ENCODE data around the gene JAK1.

The JAK1 gene

GRCh38 chr1:64979358-64979757 lies 13.0 kb upstream of the JAK1 start:
- DNase-seq, result no peak

GRCh38 chr1:64976361-64976760 lies 10.0 kb upstream of the JAK1 start:
- DNase-seq, result no peak

GRCh38 chr1:64975740-64976139 lies 9.4 kb upstream of the JAK1 start:
- no peak for DNase-seq

GRCh38 chr1:64975127-64975526 lies 8.8 kb upstream of the JAK1 start:
- DNase-seq, result no peak

- peak; percentile 81 for DNase-seq
Observed at GRCh38 chr1:64974288-64974825, 8.0 kb upstream of the JAK1 start.

GRCh38 chr1:64973061-64973647 lies 6.8 kb upstream of the JAK1 start:
- DNase-seq, result no peak

GRCh38 chr1:64969305-64970046 lies 3.1 kb upstream of the JAK1 start:
- DNase-seq, result no peak

GRCh38 chr1:64967381-64967780 lies 1.0 kb upstream of the JAK1 start:
- no peak for DNase-seq

- DNase-seq, result peak; percentile 68
Observed at GRCh38 chr1:64965366-64966157, 787 bp downstream of the JAK1 start.

- DNase-seq, result no peak
Observed at GRCh38 chr1:64963466-64963865, 2.9 kb downstream of the JAK1 start.

- DNase-seq, result no peak
Observed at GRCh38 chr1:64962441-64962840, 3.9 kb downstream of the JAK1 start.

- no peak for DNase-seq
Observed at GRCh38 chr1:64961923-64962322, 4.4 kb downstream of the JAK1 start.

- DNase-seq, result no peak
Observed at GRCh38 chr1:64960731-64961130, 5.6 kb downstream of the JAK1 start.

GRCh38 chr1:64959986-64960385 lies 6.4 kb downstream of the JAK1 start:
- DNase-seq, result no peak

- no peak for DNase-seq
Observed at GRCh38 chr1:64956733-64957441, 9.5 kb downstream of the JAK1 start.

GRCh38 chr1:64956010-64956640 lies 10.2 kb downstream of the JAK1 start:
- no peak for DNase-seq

GRCh38 chr1:64955097-64956009 lies 11.0 kb downstream of the JAK1 start:
- no peak for DNase-seq

GRCh38 chr1:64953241-64953640 lies 13.1 kb downstream of the JAK1 start:
- no peak for DNase-seq

- DNase-seq, result no peak
Observed at GRCh38 chr1:64950284-64950809, 16.0 kb downstream of the JAK1 start.

- DNase-seq, result no peak
Observed at GRCh38 chr1:64948905-64949833, 17.2 kb downstream of the JAK1 start.
